SU-DHL-6 (cell line): ENCODE data around the gene RLN3.

Experiments
- EZH2phosphoT487 ChIP-seq: fragments of 200-600 bp; sonication (generic), shearing (Covaris generic); conservative IDR thresholded peaks from 2 replicates; pipeline ENCODE4 v1.6.1; 2018; ENCODE audit warnings: mild to moderate bottlenecking, antibody characterized with exemption, low read length, moderate library complexity, mixed read lengths
- TF ChIP-seq, protein P1 (sequence below): fragments of 200-600 bp; sonication (generic); IDR thresholded peaks from one replicate; pipeline ENCODE4 v1.5.1; 2017; ENCODE audit warnings: antibody characterized with exemption, mild to moderate bottlenecking, low read length, moderate library complexity; ENCODE audit not compliant: insufficient read depth, poor library complexity, severe bottlenecking

DNA sequence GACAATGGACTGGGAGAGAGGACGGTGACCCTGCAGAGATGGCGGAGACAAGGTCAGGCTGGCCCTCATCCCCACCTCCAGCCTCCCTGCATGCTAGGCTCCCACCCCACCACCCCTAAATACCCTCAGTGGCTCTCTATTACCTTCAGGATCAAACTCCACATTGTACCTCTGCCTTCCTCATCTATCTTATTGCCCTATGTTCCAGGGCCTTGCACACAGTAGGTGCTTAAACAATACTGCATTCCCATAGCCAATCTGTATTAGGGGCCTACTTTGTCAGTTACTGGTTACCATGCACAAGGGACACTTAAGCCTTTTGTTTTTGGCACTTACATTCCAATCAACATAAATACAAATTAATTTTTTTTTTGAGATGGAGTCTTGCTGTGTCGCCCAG lies 27.4 kb downstream of the RLN3 start:
- TF ChIP-seq, protein P1, sequence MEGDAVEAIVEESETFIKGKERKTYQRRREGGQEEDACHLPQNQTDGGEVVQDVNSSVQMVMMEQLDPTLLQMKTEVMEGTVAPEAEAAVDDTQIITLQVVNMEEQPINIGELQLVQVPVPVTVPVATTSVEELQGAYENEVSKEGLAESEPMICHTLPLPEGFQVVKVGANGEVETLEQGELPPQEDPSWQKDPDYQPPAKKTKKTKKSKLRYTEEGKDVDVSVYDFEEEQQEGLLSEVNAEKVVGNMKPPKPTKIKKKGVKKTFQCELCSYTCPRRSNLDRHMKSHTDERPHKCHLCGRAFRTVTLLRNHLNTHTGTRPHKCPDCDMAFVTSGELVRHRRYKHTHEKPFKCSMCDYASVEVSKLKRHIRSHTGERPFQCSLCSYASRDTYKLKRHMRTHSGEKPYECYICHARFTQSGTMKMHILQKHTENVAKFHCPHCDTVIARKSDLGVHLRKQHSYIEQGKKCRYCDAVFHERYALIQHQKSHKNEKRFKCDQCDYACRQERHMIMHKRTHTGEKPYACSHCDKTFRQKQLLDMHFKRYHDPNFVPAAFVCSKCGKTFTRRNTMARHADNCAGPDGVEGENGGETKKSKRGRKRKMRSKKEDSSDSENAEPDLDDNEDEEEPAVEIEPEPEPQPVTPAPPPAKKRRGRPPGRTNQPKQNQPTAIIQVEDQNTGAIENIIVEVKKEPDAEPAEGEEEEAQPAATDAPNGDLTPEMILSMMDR: no peak
- TF ChIP-seq EZH2phosphoT487: no peak
